BLaER1 treated with 17β-estradiol and CSF1 and Interleukin-3, amounts not matched to agents 10 nM and 100 nM (cell line): ENCODE measurements around the gene RBMS1.

Source experiments
- H3K27ac ChIP-seq, 11 experiments: shearing (Covaris generic); formaldehyde crosslinking; 2 replicates each; pipeline ENCODE4 v1.8.1; 2022
- H3K27me3 ChIP-seq, 11 experiments: shearing (Covaris generic); formaldehyde crosslinking; 2 replicates each; pipeline ENCODE4 v1.8.1; 2022
- H3K36me3 ChIP-seq, 11 experiments: shearing (Covaris generic); formaldehyde crosslinking; 2 replicates each; pipeline ENCODE4 v1.8.1; 2022
- H3K4me1 ChIP-seq, 10 experiments: shearing (Covaris generic); formaldehyde crosslinking; 2 replicates each; pipeline ENCODE4 v1.8.1; 2022
- H3K4me2 ChIP-seq, 11 experiments: shearing (Covaris generic); formaldehyde crosslinking; 2 replicates each; pipeline ENCODE4 v1.8.1; 2022
- H3K4me3 ChIP-seq, 10 experiments: shearing (Covaris generic); formaldehyde crosslinking; 2 replicates each; pipeline ENCODE4 v1.8.1; 2022
- H3K9ac ChIP-seq, 11 experiments: shearing (Covaris generic); formaldehyde crosslinking; 2 replicates each; pipeline ENCODE4 v1.8.1; 2022
- H3K9me3 ChIP-seq, 11 experiments: shearing (Covaris generic); formaldehyde crosslinking; replicated peaks in 1 of 11; 2 replicates each; pipeline ENCODE4 v1.8.1; 2022
- H4K20me1 ChIP-seq, 11 experiments: shearing (Covaris generic); formaldehyde crosslinking; 2 replicates each; pipeline ENCODE4 v1.8.1; 2022
- Cebpa-rat ChIP-seq, 11 experiments: shearing (Covaris generic); IDR thresholded peaks; 2 replicates each; pipeline ENCODE4 v1.8.1; 2022

Gene RBMS1

GRCh38 chr2:160269803-160270570 lies 223.6 kb downstream of the RBMS1 start:
- TF ChIP-seq Cebpa-rat (IDR thresholded peaks at IDR 0.05) = no peak
- H3K4me2 ChIP-seq = peak overlapping the region; percentile 28 to 76 (median 66)
- H3K4me1 ChIP-seq = peaks cover 10 to 32% (median 23%) of the 10 kb centered on the region in 10 experiments; a peak in 18 of 20 replicates
- peak overlapping the region in 7 of 11 experiments; percentile 6 to 54 (median 47); a peak in 11 of 22 replicates for H3K27ac ChIP-seq
- H3K9me3 ChIP-seq = peaks cover 0 to 19% (median 6%) of the 10 kb centered on the region in 11 experiments; a peak in 8 of 22 replicates
- H3K9ac ChIP-seq = peak overlapping the region in 9 of 11 experiments; percentile 24 to 61 (median 44); a peak in 14 of 22 replicates
- no peaks in the 10 kb centered on the region for H3K27me3 ChIP-seq
- no peaks in the 10 kb centered on the region for H4K20me1 ChIP-seq
- H3K4me3 ChIP-seq = peak overlapping the region in 9 of 10 experiments; percentile 4 to 49 (median 27); a peak in 11 of 20 replicates
- H3K36me3 ChIP-seq = peaks cover 21 to 48% (median 31%) of the 10 kb centered on the region in 11 experiments

GRCh38 chr2:160269365-160269764 lies 224.2 kb downstream of the RBMS1 start:
- Histone ChIP-seq H3K4me1 (peaks cover 10 to 33% (median 23%) of the 10 kb centered on the region in 10 experiments; a peak in 18 of 20 replicates), H3K4me3 (peak overlapping the region in 4 of 10 experiments; percentile 17 to 37 (median 33); a peak in 4 of 20 replicates), H3K27me3 (no peaks in the 10 kb centered on the region), H3K9me3 (peaks cover 0 to 19% (median 6%) of the 10 kb centered on the region in 11 experiments; a peak in 8 of 22 replicates), H3K4me2 (peak overlapping the region; percentile 28 to 76 (median 66)), H4K20me1 (no peaks in the 10 kb centered on the region), H3K36me3 (peaks cover 17 to 42% (median 25%) of the 10 kb centered on the region in 11 experiments), H3K9ac (no peak overlapping the region), H3K27ac (peak overlapping the region in 3 of 11 experiments; percentile 27 to 54 (median 54); a peak in 2 of 22 replicates)
- TF ChIP-seq Cebpa-rat (IDR thresholded peaks at IDR 0.05) = no peak

DNA sequence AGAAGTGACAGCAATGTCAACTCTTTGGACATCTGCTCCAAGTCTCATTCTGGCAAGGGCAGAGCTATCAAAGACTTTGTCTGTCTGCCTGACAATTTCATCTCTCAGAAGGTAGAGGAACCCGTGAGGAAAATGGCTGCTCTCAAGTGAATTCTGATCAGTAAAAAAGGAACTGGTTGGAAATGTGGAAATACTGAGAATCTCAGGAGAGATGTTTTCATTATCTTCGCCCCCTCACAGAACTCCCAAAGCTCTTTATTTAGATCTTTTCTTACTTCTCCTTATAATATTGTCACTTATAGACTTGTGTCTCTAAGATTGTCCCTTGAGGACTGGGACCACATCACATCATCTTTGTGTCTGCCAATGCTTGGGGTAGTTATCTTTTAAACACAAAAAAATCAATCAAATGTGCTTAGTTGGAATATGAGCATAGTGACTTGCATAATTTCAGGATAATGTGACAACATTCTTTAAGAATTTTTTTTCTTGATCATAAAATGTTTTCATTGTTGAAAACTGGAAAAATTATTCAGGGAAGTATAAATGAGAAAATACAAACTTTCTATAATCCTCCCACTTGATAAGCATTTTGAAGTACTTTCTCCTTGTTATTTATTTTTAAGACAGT lies 225.3 kb downstream of the RBMS1 start:
- TF ChIP-seq Cebpa-rat (IDR thresholded peaks at IDR 0.05) = no peak
- no peaks in the 10 kb centered on the region for H4K20me1 ChIP-seq
- H3K4me3 ChIP-seq = no peak overlapping the region
- no peak overlapping the region for H3K9ac ChIP-seq
- H3K27me3 ChIP-seq = no peaks in the 10 kb centered on the region
- peaks cover 10 to 40% (median 23%) of the 10 kb centered on the region in 10 experiments; a peak in 18 of 20 replicates for H3K4me1 ChIP-seq
- H3K9me3 ChIP-seq = peaks cover 0 to 19% (median 6%) of the 10 kb centered on the region in 11 experiments; a peak in 8 of 22 replicates
- peak overlapping the region in 3 of 11 experiments; percentile 0 to 43 (median 13); a peak in 2 of 22 replicates for H3K27ac ChIP-seq
- peak overlapping the region; percentile 4 to 76 (median 39); a peak in 17 of 22 replicates for H3K4me2 ChIP-seq
- H3K36me3 ChIP-seq = peaks cover 13 to 32% (median 23%) of the 10 kb centered on the region in 11 experiments; a peak in 21 of 22 replicates

- no peak overlapping the region for H3K4me3 ChIP-seq
- peak overlapping the region in 2 of 11 experiments; percentile 13 to 43; a peak in 1 of 22 replicates for H3K27ac ChIP-seq
- H3K4me2 ChIP-seq = peak overlapping the region in 9 of 11 experiments; percentile 4 to 76 (median 58); a peak in 11 of 22 replicates
- H4K20me1 ChIP-seq = no peaks in the 10 kb centered on the region
- peaks cover 13 to 26% (median 19%) of the 10 kb centered on the region in 11 experiments; a peak in 21 of 22 replicates for H3K36me3 ChIP-seq
- peaks cover 0 to 19% (median 6%) of the 10 kb centered on the region in 11 experiments; a peak in 8 of 22 replicates for H3K9me3 ChIP-seq
- H3K9ac ChIP-seq = no peak overlapping the region
- H3K4me1 ChIP-seq = peaks cover 10 to 40% (median 23%) of the 10 kb centered on the region in 10 experiments; a peak in 18 of 20 replicates
- no peaks in the 10 kb centered on the region for H3K27me3 ChIP-seq
- no peak for TF ChIP-seq Cebpa-rat (IDR thresholded peaks at IDR 0.05)
These were observed 225.9 kb downstream of the RBMS1 start for GRCh38 chr2:160267692-160268091.

DNA sequence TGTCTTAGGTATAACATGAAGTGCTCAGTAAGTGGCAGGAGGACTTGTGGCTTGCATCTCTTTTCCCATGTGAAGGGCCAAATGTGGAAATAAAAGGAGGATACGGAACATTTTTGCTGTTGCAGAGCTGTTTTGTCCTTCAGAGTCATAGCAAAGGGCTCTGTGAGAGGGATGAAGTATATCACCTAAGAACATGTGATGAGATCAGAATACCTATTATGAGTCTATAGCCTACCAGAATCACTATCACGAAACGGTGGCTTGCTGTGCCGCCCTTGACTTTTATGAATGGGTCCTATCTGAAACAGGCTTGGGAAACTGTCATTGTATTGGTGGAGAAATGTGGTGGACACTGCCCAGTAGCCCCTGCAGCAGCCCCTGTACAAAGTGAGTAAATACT lies 226.6 kb downstream of the RBMS1 start:
- H3K9me3 ChIP-seq = peaks cover 0 to 19% (median 6%) of the 10 kb centered on the region in 11 experiments; a peak in 8 of 22 replicates
- no peak overlapping the region for H3K27ac ChIP-seq
- no peak overlapping the region for H3K4me2 ChIP-seq
- H3K4me1 ChIP-seq = peaks cover 10 to 40% (median 23%) of the 10 kb centered on the region in 10 experiments; a peak in 18 of 20 replicates
- H3K4me3 ChIP-seq = no peak overlapping the region
- no peaks in the 10 kb centered on the region for H3K27me3 ChIP-seq
- no peak overlapping the region for H3K9ac ChIP-seq
- TF ChIP-seq Cebpa-rat (IDR thresholded peaks at IDR 0.05) = no peak
- H4K20me1 ChIP-seq = no peaks in the 10 kb centered on the region
- H3K36me3 ChIP-seq = peaks cover 13 to 19% (median 16%) of the 10 kb centered on the region in 11 experiments; a peak in 21 of 22 replicates

GRCh38 chr2:160266037-160266551 lies 227.5 kb downstream of the RBMS1 start:
- peaks cover 4 to 10% (median 7%) of the 10 kb centered on the region in 11 experiments; a peak in 21 of 22 replicates for H3K36me3 ChIP-seq
- H3K4me2 ChIP-seq = no peak overlapping the region
- H4K20me1 ChIP-seq = no peaks in the 10 kb centered on the region
- peaks cover 10 to 40% (median 23%) of the 10 kb centered on the region in 10 experiments; a peak in 18 of 20 replicates for H3K4me1 ChIP-seq
- H3K4me3 ChIP-seq = no peak overlapping the region
- no peak overlapping the region for H3K9ac ChIP-seq
- no peak for TF ChIP-seq Cebpa-rat (IDR thresholded peaks at IDR 0.05)
- H3K9me3 ChIP-seq = peaks cover 0 to 13% (median 5%) of the 10 kb centered on the region in 11 experiments; a peak in 8 of 22 replicates
- no peak overlapping the region for H3K27ac ChIP-seq
- H3K27me3 ChIP-seq = no peaks in the 10 kb centered on the region

DNA sequence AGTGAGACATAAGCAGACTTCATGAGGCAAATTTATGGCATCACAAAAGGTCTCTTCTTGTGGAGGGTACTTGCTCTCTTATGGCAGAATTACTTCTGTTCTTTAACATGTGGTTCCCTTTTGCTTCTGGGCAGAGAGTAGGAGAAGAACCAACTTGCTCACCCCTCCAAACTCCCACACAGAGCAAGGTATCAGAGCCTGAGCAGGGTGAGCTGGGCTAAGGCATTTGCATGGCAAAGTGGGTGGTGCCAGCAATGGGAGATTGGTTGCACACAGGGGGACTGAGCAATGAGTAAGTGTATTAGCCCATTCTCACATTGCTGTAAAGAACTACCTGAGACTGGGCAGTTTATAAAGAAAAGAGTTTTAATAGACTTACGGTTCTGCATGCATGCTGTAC lies 229.3 kb downstream of the RBMS1 start:
- no peaks in the 10 kb centered on the region for H3K36me3 ChIP-seq
- peak overlapping the region in 1 of 11 experiments; percentile 12; a peak in 1 of 22 replicates for H3K4me2 ChIP-seq
- no peak overlapping the region for H3K9ac ChIP-seq
- peaks cover 0 to 5% (median 0%) of the 10 kb centered on the region in 11 experiments; a peak in 4 of 22 replicates for H3K9me3 ChIP-seq
- TF ChIP-seq Cebpa-rat (IDR thresholded peaks at IDR 0.05) = no peak
- no peaks in the 10 kb centered on the region for H4K20me1 ChIP-seq
- peaks cover 5 to 27% (median 14%) of the 10 kb centered on the region in 10 experiments; a peak in 17 of 20 replicates for H3K4me1 ChIP-seq
- no peak overlapping the region for H3K4me3 ChIP-seq
- no peaks in the 10 kb centered on the region for H3K27me3 ChIP-seq
- no peak overlapping the region for H3K27ac ChIP-seq

DNA sequence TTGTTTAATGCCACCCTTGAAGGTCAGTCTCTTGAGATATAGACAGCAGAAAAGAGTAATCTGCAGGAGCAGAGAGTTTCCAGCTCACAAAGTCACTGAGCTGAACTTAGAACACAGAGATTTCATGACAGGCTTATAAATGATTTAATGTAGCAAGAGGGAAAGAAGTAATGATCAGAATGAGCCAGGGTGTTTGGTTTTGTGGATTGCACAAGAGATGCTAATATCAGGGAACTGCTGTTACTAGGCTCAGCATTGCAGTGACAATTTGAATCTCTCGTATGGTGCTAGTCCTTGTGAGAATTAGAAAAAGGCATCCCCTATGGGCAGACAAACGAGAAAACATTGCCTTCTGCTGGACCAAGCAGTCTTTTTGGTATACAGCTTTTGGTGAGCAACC lies 231.9 kb downstream of the RBMS1 start:
- TF ChIP-seq Cebpa-rat (IDR thresholded peaks at IDR 0.05) = no peak
- H3K27me3 ChIP-seq = no peaks in the 10 kb centered on the region
- no peaks in the 10 kb centered on the region for H3K36me3 ChIP-seq
- H3K9ac ChIP-seq = no peak overlapping the region
- peaks cover 0 to 10% (median 0%) of the 10 kb centered on the region in 10 experiments; a peak in 2 of 20 replicates for H3K4me1 ChIP-seq
- no peaks in the 10 kb centered on the region for H4K20me1 ChIP-seq
- no peak overlapping the region for H3K4me2 ChIP-seq
- no peak overlapping the region for H3K27ac ChIP-seq
- no peak overlapping the region for H3K4me3 ChIP-seq
- peaks cover 0 to 5% (median 0%) of the 10 kb centered on the region in 11 experiments; a peak in 4 of 22 replicates for H3K9me3 ChIP-seq
